Endothelial cell (in vitro differentiated cells): ENCODE data around the gene RFFL. TPM values are rescaled to one million over a fixed set of nuclear protein-coding genes. Genes with fewer than 3 reads are reported as not detected.
"Not testable (repeated sequence)": the region's sequence is repeated elsewhere in the genome, so short reads cannot be mapped to it uniquely, and the experiment has no call there.

Experiments
- DNase-seq: peaks from one replicate; pipeline ENCODE4 v3.0.0; 2021; ENCODE audit warnings: low spot score
- H3K27ac Mint-ChIP-seq: one replicate; pipeline ENCODE4 v1.8.0; 2021; ENCODE audit warnings: mixed read lengths, inconsistent platforms; ENCODE audit not compliant: unreplicated experiment
- H3K27me3 Mint-ChIP-seq: one replicate; pipeline ENCODE4 v1.8.0; 2021; ENCODE audit warnings: mild to moderate bottlenecking, moderate library complexity, mixed read lengths, inconsistent platforms; ENCODE audit not compliant: unreplicated experiment
- H3K36me3 Mint-ChIP-seq: one replicate; pipeline ENCODE4 v1.8.0; 2021; ENCODE audit warnings: mild to moderate bottlenecking, low read depth, mixed read lengths, inconsistent platforms; ENCODE audit not compliant: unreplicated experiment
- H3K4me1 Mint-ChIP-seq: one replicate; pipeline ENCODE4 v1.8.0; 2021; ENCODE audit warnings: mild to moderate bottlenecking, mixed read lengths, inconsistent platforms; ENCODE audit not compliant: unreplicated experiment
- H3K4me3 Mint-ChIP-seq: one replicate; pipeline ENCODE4 v1.8.0; 2021; ENCODE audit warnings: mild to moderate bottlenecking, mixed read lengths, inconsistent platforms; ENCODE audit not compliant: unreplicated experiment
- H3K9me3 Mint-ChIP-seq: one replicate; pipeline ENCODE4 v1.8.0; 2021; ENCODE audit warnings: mixed read lengths, inconsistent platforms; ENCODE audit not compliant: unreplicated experiment
- CTCF ChIP-seq: fragments of 200-600 bp; sonication (generic); IDR thresholded peaks from one replicate; pipeline ENCODE4 v1.5.0; 2021; ENCODE audit warnings: antibody characterized with exemption; ENCODE audit not compliant: unreplicated experiment
- total RNA-seq: library from RNA; stranded (reverse); fragmentation: NEBNext Ultra II Directional; extraction: Animal tissue kit (Norgen Biotek cat#: 25700); gene quantifications from one replicate; pipeline ENCODE4 v1.2.1, GENCODE V29; 2021; ENCODE audit not compliant: unreplicated experiment

RFFL gene
- total RNA-seq, 1 donor from 2014 or later = 20.6 TPM

GRCh38 chr17:35044181-35044580 lies 19.3 kb downstream of the RFFL start:
- Mint-ChIP-seq H3K9me3 (no peaks in the 10 kb centered on the region), H3K4me1 (peaks cover 11% of the 10 kb centered on the region)

GRCh38 chr17:35041390-35041789 lies 22.1 kb downstream of the RFFL start:
- peaks cover 11% of the 10 kb centered on the region for H3K4me1 Mint-ChIP-seq
- no peak overlapping the region for H3K4me3 Mint-ChIP-seq
- no peaks in the 10 kb centered on the region for H3K9me3 Mint-ChIP-seq
- H3K27ac Mint-ChIP-seq = no peak overlapping the region
- DNase-seq = no peak
- TF ChIP-seq CTCF = no peak
- H3K27me3 Mint-ChIP-seq = peaks cover 4% of the 10 kb centered on the region
- no peaks in the 10 kb centered on the region for H3K36me3 Mint-ChIP-seq

More at GRCh38 chr17:35044181-35044580, 19.3 kb downstream of the RFFL start:
- no peaks in the 10 kb centered on the region for H3K36me3 Mint-ChIP-seq
- H3K4me3 Mint-ChIP-seq = no peak overlapping the region
- DNase-seq = no peak
- TF ChIP-seq CTCF = no peak
- no peak overlapping the region for H3K27ac Mint-ChIP-seq
- H3K27me3 Mint-ChIP-seq = peaks cover 5% of the 10 kb centered on the region

- Mint-ChIP-seq H3K27ac (peak overlapping the region; percentile 16), H3K4me1 (no peaks in the 10 kb centered on the region), H3K36me3 (no peaks in the 10 kb centered on the region), H3K4me3 (no peak overlapping the region), H3K9me3 (no peaks in the 10 kb centered on the region), H3K27me3 (peaks cover 4% of the 10 kb centered on the region)
- no peak for TF ChIP-seq CTCF
- DNase-seq = no peak
These were observed 25.1 kb downstream of the RFFL start for GRCh38 chr17:35038453-35038852.

- peaks cover 3% of the 10 kb centered on the region for H3K36me3 Mint-ChIP-seq
- H3K27me3 Mint-ChIP-seq = peaks cover 1% of the 10 kb centered on the region
- no peak overlapping the region for H3K27ac Mint-ChIP-seq
- TF ChIP-seq CTCF = no peak
- DNase-seq = no peak
- no peak overlapping the region for H3K4me3 Mint-ChIP-seq
- H3K4me1 Mint-ChIP-seq = no peaks in the 10 kb centered on the region
- no peaks in the 10 kb centered on the region for H3K9me3 Mint-ChIP-seq
These were observed 32.7 kb downstream of the RFFL start for GRCh38 chr17:35030780-35031179.

GRCh38 chr17:35028531-35029262 lies 34.8 kb downstream of the RFFL start:
- H3K9me3 Mint-ChIP-seq = no peaks in the 10 kb centered on the region
- DNase-seq = no peak
- H3K36me3 Mint-ChIP-seq = peaks cover 9% of the 10 kb centered on the region
- no peak overlapping the region for H3K27ac Mint-ChIP-seq
- peaks cover 3% of the 10 kb centered on the region for H3K27me3 Mint-ChIP-seq
- H3K4me1 Mint-ChIP-seq = no peaks in the 10 kb centered on the region
- H3K4me3 Mint-ChIP-seq = no peak overlapping the region
- TF ChIP-seq CTCF = no peak

GRCh38 chr17:35028097-35028496 lies 35.4 kb downstream of the RFFL start:
- not testable (repeated sequence) for H3K4me1 Mint-ChIP-seq, DNase-seq, H3K4me3 Mint-ChIP-seq, H3K9me3 Mint-ChIP-seq, H3K27me3 Mint-ChIP-seq, H3K36me3 Mint-ChIP-seq, H3K27ac Mint-ChIP-seq
